SK-N-SH (cell line): ENCODE data around the gene PANK3. TPM values are rescaled to one million over a fixed set of nuclear protein-coding genes. Genes with fewer than 3 reads are reported as not detected.

ENCODE experiments used
- CTCF ChIA-PET: fragments of 300-600, 350-600 bp; formaldehyde crosslinking; extraction: SDS; loops from one replicate; lab custom pipeline; 2021; lab: Yijun Ruan, JAX
- POLR2A ChIA-PET: fragments of 350-600 bp; sonication (Branson Sonifier 250); formaldehyde crosslinking; extraction: SDS; loops from one replicate; lab custom pipeline; 2020; ENCODE audit warnings: antibody characterized with exemption, inconsistent platforms; lab: Yijun Ruan, JAX
- DNase-seq: peaks from one replicate; pipeline ENCODE4 v3.0.0; 2012
- H2AFZ ChIP-seq: fragments of 200-600 bp; sonication (generic); 2 replicates; pipeline ENCODE4 v1.8.1; 2016; ENCODE audit warnings: antibody characterized with exemption, mild to moderate bottlenecking, low read depth
- H3F3A ChIP-seq: fragments of 200-600 bp; sonication (generic); replicated peaks from 2 replicates; pipeline ENCODE3; 2016; ENCODE audit warnings: antibody characterized with exemption, mild to moderate bottlenecking; ENCODE audit not compliant: insufficient read depth
- H3K27ac ChIP-seq, 2 experiments: fragments of 200-500 bp in 1 of 2; fragments of 200-600 bp in 1 of 2; sonication (Bioruptor generic) in 1 of 2; sonication (generic), shearing (Covaris generic) in 1 of 2; 2 replicates each; pipeline versions ENCODE4 v1.5.1 to v1.6.1; 2014 to 2016; ENCODE audit warnings: low read depth in 2 of 2, inconsistent platforms in 1 of 2, low read length in 1 of 2, mild to moderate bottlenecking in 1 of 2, mixed read lengths in 1 of 2
- H3K27me3 ChIP-seq: fragments of 200-600 bp; sonication (generic), shearing (Covaris generic); 2 replicates; pipeline ENCODE4 v1.6.1; 2016; ENCODE audit warnings: mixed run types; ENCODE audit not compliant: insufficient read depth
- H3K36me3 ChIP-seq, 2 experiments: fragments of 200-500 bp in 1 of 2; fragments of 200-600 bp in 1 of 2; sonication (Bioruptor generic) in 1 of 2; sonication (generic) in 1 of 2; replicated peaks in 1 of 2; 2 replicates each; pipeline versions ENCODE3 to v1.5.1; 2014 to 2016; ENCODE audit warnings: low read length in 1 of 2, mild to moderate bottlenecking in 1 of 2; ENCODE audit not compliant: insufficient read depth in 2 of 2, control insufficient read depth in 1 of 2
- H3K4me1 ChIP-seq, 2 experiments: fragments of 200-500 bp in 1 of 2; fragments of 200-600 bp in 1 of 2; sonication (Bioruptor generic) in 1 of 2; sonication (generic), shearing (Covaris generic) in 1 of 2; 2 replicates each; pipeline versions ENCODE4 v1.5.1 to v1.6.1; 2014 to 2016; ENCODE audit warnings: low read depth in 1 of 2, low read length in 1 of 2, mixed run types in 1 of 2; ENCODE audit not compliant: insufficient read depth in 2 of 2, control insufficient read depth in 1 of 2
- H3K4me2 ChIP-seq: fragments of 200-600 bp; sonication (generic), shearing (Covaris generic); 2 replicates; pipeline ENCODE4 v1.6.1; 2017; ENCODE audit warnings: mixed run types
- H3K4me3 ChIP-seq, 2 experiments: fragments of 200-500 bp in 1 of 2; fragments of 200-600 bp in 1 of 2; sonication (Bioruptor generic) in 1 of 2; sonication (generic), shearing (Covaris generic) in 1 of 2; 2 replicates each; pipeline versions ENCODE4 v1.5.1 to v1.8.1; 2014 to 2016; ENCODE audit warnings: low read depth in 2 of 2, inconsistent platforms in 1 of 2, low read length in 1 of 2, mild to moderate bottlenecking in 1 of 2, mixed read lengths in 1 of 2, moderate library complexity in 1 of 2
- H3K79me2 ChIP-seq: fragments of 200-600 bp; sonication (generic); 2 replicates; pipeline ENCODE4 v1.8.1; 2017; ENCODE audit warnings: mild to moderate bottlenecking; ENCODE audit not compliant: insufficient read depth
- H3K9ac ChIP-seq: fragments of 200-600 bp; sonication (generic); 2 replicates; pipeline ENCODE4 v1.6.1; 2017; ENCODE audit warnings: mixed run types
- H3K9me2 ChIP-seq: fragments of 200-600 bp; sonication (generic); 2 replicates; pipeline ENCODE4 v1.6.1; 2017; ENCODE audit warnings: mixed run types
- H3K9me3 ChIP-seq: fragments of 200-600 bp; sonication (generic); 2 replicates; pipeline ENCODE4 v1.6.1; 2017; ENCODE audit warnings: mixed run types, mild to moderate bottlenecking, moderate library complexity
- H4K20me1 ChIP-seq: fragments of 200-600 bp; sonication (generic); 2 replicates; pipeline ENCODE4 v1.6.1; 2017; ENCODE audit warnings: mild to moderate bottlenecking, mixed run types; ENCODE audit not compliant: insufficient read depth
- CTCF ChIP-seq: fragments of 200-600 bp; sonication (generic); IDR thresholded peaks from 2 replicates; pipeline ENCODE4 v1.6.1; 2017; ENCODE audit warnings: antibody characterized with exemption, mild to moderate bottlenecking, moderate library complexity
- EP300 ChIP-seq, 2 experiments: IDR thresholded peaks; 2 replicates each; pipeline versions ENCODE4 v1.4.0 to v1.6.1; 2012; ENCODE audit warnings: borderline replicate concordance in 1 of 2, low read depth in 1 of 2, low read length in 1 of 2
- FOSL2 ChIP-seq: IDR thresholded peaks from 2 replicates; pipeline ENCODE4 v1.4.0; 2012; ENCODE audit warnings: low read depth, mild to moderate bottlenecking, moderate library complexity, borderline replicate concordance
- JUND ChIP-seq: IDR thresholded peaks from 2 replicates; pipeline ENCODE4 v1.4.0; 2012
- MEF2A ChIP-seq: IDR thresholded peaks from 2 replicates; pipeline ENCODE4 v1.4.0; 2012; ENCODE audit warnings: low read depth, borderline replicate concordance
- NFIC ChIP-seq: IDR thresholded peaks from 2 replicates; pipeline ENCODE4 v1.4.0; 2012; ENCODE audit warnings: borderline replicate concordance
- POLR2AphosphoS5 ChIP-seq: IDR thresholded peaks from 2 replicates; pipeline ENCODE4 v1.6.1; 2012; ENCODE audit warnings: low read depth, low read length
- RCOR1 ChIP-seq: fragments of 150-350 bp; IDR thresholded peaks from 2 replicates; pipeline ENCODE4 v1.6.1; 2017; ENCODE audit warnings: antibody characterized with exemption, low read length
- TCF12 ChIP-seq: IDR thresholded peaks from 2 replicates; pipeline ENCODE4 v1.4.0; 2012
- WGBS: methylation state at CpG from one replicate; pipeline ENCODE4 v1.1.6; 2017; ENCODE audit warnings: low lambda C conversion rate; 5-methylcytosine and 5-hydroxymethylcytosine counted together
- polyA plus RNA-seq, 3 experiments: library from polyadenylated mRNA; depleted of rRNA; stranded (reverse); fragments of >200 nt; gene quantifications; 2 replicates each; pipeline ENCODE4 v1.2.3, GENCODE V29; 2012
- TF ChIP-seq, protein P1 (sequence below): fragments of 150-350 bp; IDR thresholded peaks from 2 replicates; pipeline ENCODE4 v1.6.1; 2016; ENCODE audit warnings: mild to moderate bottlenecking, low read depth, low read length

PANK3 gene
- polyA plus RNA-seq, 1 of the 3 experiments (the other 2 are of a cell fraction), result 6.1 TPM

DNA sequence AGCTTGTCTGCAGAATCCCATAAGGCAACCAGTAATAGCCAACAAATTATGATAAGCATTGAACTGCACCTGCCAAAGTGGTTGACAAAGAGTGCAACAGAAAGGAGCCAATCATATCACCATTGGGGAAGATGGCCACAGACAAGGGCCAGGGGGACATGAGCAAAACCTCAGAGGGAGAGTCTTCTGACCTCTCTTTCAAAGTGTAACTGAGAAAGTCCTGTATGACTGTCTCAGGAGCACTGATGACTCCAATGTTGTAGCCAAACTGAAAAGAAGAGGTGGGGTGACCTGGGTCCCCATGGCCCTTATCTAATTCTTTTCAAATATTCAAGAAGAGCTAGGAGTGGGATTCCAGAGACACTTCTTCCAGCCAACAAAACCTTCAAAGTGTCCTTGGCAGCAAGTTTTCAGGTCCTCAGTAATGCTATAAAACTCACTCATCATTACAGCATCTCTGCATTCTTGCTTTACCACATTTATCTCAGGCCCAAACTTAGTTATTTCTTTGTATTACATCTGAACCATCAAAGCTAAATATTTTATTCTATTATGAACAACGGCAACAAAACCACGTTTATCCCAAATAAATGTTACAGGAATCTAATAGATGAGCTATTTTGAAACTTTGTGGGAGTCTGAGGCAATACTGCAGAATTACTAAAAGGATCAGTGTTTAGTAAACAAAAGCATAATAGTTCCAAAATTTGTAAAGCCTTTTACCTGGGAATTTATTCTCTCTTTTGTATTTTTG, 25.6 kb downstream of the PANK3 start:
- CTCF ChIA-PET, result interaction anchor here (2.3 kb wide), 1 partner anchor 68 kb away, joined by 6 read pairs; no protein-coding TSS in a partner anchor
- WGBS, result 88% methylated on average over 2 of the region's 2 CpGs
- no peak overlapping the region for H2AFZ ChIP-seq
- no peak overlapping the region for H3K4me3 ChIP-seq
- no peak overlapping the region for H3K9ac ChIP-seq
- H3F3A ChIP-seq, result peaks cover 14% of the 10 kb centered on the region
- POLR2A ChIA-PET, result no interaction called here
- peaks cover 23% of the 10 kb centered on the region for H3K79me2 ChIP-seq
- DNase-seq, result no peak
- no peak for TF ChIP-seq MEF2A
- TF ChIP-seq, protein P1, sequence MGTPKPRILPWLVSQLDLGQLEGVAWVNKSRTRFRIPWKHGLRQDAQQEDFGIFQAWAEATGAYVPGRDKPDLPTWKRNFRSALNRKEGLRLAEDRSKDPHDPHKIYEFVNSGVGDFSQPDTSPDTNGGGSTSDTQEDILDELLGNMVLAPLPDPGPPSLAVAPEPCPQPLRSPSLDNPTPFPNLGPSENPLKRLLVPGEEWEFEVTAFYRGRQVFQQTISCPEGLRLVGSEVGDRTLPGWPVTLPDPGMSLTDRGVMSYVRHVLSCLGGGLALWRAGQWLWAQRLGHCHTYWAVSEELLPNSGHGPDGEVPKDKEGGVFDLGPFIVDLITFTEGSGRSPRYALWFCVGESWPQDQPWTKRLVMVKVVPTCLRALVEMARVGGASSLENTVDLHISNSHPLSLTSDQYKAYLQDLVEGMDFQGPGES, result no peak
- TF ChIP-seq POLR2AphosphoS5, result 0 out of 2 replicates have a peak, but pooled peaks have one; percentile 8
- TF ChIP-seq RCOR1, result no peak
- TF ChIP-seq TCF12, result no peak
- H3K4me2 ChIP-seq, result no peak overlapping the region
- H3K9me3 ChIP-seq, result no peaks in the 10 kb centered on the region
- H3K36me3 ChIP-seq, result peaks cover 64 to 75% of the 10 kb centered on the region in 2 experiments
- H3K27me3 ChIP-seq, result no peaks in the 10 kb centered on the region
- H4K20me1 ChIP-seq, result peaks cover 13% of the 10 kb centered on the region; the same call in 1 of the 2 replicates
- H3K9me2 ChIP-seq, result no peaks in the 10 kb centered on the region
- H3K4me1 ChIP-seq, result peaks cover 5 to 28% of the 10 kb centered on the region in 2 experiments; a peak in 3 of 4 replicates
- H3K27ac ChIP-seq, result peak overlapping the region in 1 of 2 experiments; percentile 95; a peak in 2 of 4 replicates

GRCh38 chr5:168552146-168552545, 27.0 kb downstream of the PANK3 start:
- Histone ChIP-seq H3K27me3 (no peaks in the 10 kb centered on the region), H3K4me3 (no peak overlapping the region), H3K79me2 (peaks cover 23% of the 10 kb centered on the region), H3K36me3 (peaks cover 56 to 75% of the 10 kb centered on the region in 2 experiments), H4K20me1 (peaks cover 13% of the 10 kb centered on the region; the same call in 1 of the 2 replicates), H3K9ac (no peak overlapping the region), H2AFZ (no peak overlapping the region), H3K9me3 (no peaks in the 10 kb centered on the region), H3K4me2 (peak overlapping the region; percentile 19; the same call in 1 of the 2 replicates), H3K9me2 (no peaks in the 10 kb centered on the region)
- no peak for DNase-seq
- ChIA-PET POLR2A (no interaction called here), CTCF (no interaction called here)
- no peak for TF ChIP-seq EP300 (IDR thresholded peaks at IDR 0.05; ENCODE audit: borderline replicate concordance in 1 of 2, low read depth in 1 of 2, low read length in 1 of 2)
- 0 out of 2 replicates have a peak, but pooled peaks have one; percentile 10 for TF ChIP-seq JUND
- TF ChIP-seq NFIC, result peak; percentile 65
- TF ChIP-seq TCF12, result peak; percentile 56; the same call in 1 of the 2 replicates
- TF ChIP-seq POLR2AphosphoS5, result 0 out of 2 replicates have a peak, but pooled peaks have one; percentile 15
- peak; percentile 25; the same call in 1 of the 2 replicates for TF ChIP-seq MEF2A
- no peak for TF ChIP-seq CTCF
- peak; percentile 37; the same call in 1 of the 2 replicates for TF ChIP-seq FOSL2
- TF ChIP-seq, all 33 proteins: peak for 6
- WGBS, result 23% methylated on average over 1 of the region's 1 CpG
- peaks cover 14% of the 10 kb centered on the region for H3F3A ChIP-seq
- H3K27ac ChIP-seq, result peak overlapping the region in 1 of 2 experiments; percentile 78; a peak in 3 of 4 replicates
- H3K4me1 ChIP-seq, result peaks cover 5 to 28% of the 10 kb centered on the region in 2 experiments; a peak in 3 of 4 replicates
